COLO829 (cell line): Measurements from ENCODE around the gene ZMYM5.
"Not testable (repeated sequence)": the region's sequence is repeated elsewhere in the genome, so short reads cannot be mapped to it uniquely, and the experiment has no call there.

Experiments
- DNase-seq: peaks from one replicate; pipeline ENCODE4 v3.0.0; 2012; ENCODE audit warnings: low spot score

The ZMYM5 gene

GRCh38 chr13:19818223-19818842 lies 45.1 kb downstream of the ZMYM5 start:
- DNase-seq: peak; percentile 5

GRCh38 chr13:19817510-19818158 lies 45.8 kb downstream of the ZMYM5 start:
- DNase-seq: no peak

GRCh38 chr13:19817106-19817505 lies 46.3 kb downstream of the ZMYM5 start:
- DNase-seq: no peak

- DNase-seq: not testable (repeated sequence)
Observed at GRCh38 chr13:19815842-19816241, 47.6 kb downstream of the ZMYM5 start.

- no peak for DNase-seq
Observed at GRCh38 chr13:19810996-19811881, 52.2 kb downstream of the ZMYM5 start.

- DNase-seq: no peak
Observed at GRCh38 chr13:19810151-19810550, 53.3 kb downstream of the ZMYM5 start.

GRCh38 chr13:19805765-19806164 lies 57.7 kb downstream of the ZMYM5 start:
- DNase-seq: no peak

GRCh38 chr13:19795956-19796355 lies 67.5 kb downstream of the ZMYM5 start:
- DNase-seq: no peak

GRCh38 chr13:19794631-19795030 lies 68.8 kb downstream of the ZMYM5 start:
- no peak for DNase-seq

GRCh38 chr13:19791953-19792537 lies 71.4 kb downstream of the ZMYM5 start:
- DNase-seq: no peak

GRCh38 chr13:19782727-19783682 lies 80.4 kb downstream of the ZMYM5 start, which contains the start of gene PSPC1:
PSPC1 (minus strand) TSS chr13:19782945; CDS start chr13:19782757, 188 bp downstream.
- DNase-seq: peak; percentile 97

GRCh38 chr13:19782049-19782726 lies 81.3 kb downstream of the ZMYM5 start:
- DNase-seq: no peak

- DNase-seq: no peak
Observed at GRCh38 chr13:19781526-19781925, 81.9 kb downstream of the ZMYM5 start.

GRCh38 chr13:19780753-19781418 lies 82.6 kb downstream of the ZMYM5 start:
- not testable (repeated sequence) for DNase-seq
